ENCODE data around the gene CCSER1. TPM values are rescaled to one million over a fixed set of nuclear protein-coding genes. Genes with fewer than 3 reads are reported as not detected.

CCSER1 gene
- total and polyA plus RNA-seq, 2 of the 8 experiments (the other 6 are each of a cell fraction or from before 2014, with no cell fraction given) = 0.26 to 0.84 TPM

DNA sequence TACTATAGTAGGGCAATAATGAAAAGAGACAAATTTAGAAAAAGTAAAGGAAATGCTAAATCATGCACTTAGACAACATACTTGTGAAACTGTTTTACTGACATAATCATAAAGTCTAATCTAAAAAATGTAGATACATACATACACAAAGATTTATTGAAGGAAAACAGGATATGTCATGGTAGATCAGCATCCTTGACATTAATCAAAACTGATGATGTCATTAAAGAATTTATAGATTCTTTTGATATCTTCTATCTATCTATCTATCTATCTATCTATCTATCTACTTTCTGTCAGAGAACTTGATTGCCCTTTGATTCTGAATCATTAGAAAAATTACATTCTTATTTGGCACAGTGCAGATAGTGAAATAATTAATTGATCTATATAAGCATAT is 311.3 kb downstream of the CCSER1 start:
- H3K18ac ChIP-seq (ENCODE audit: extremely low read depth, low read length) = no peak overlapping the region
- no peak overlapping the region for H3K4me3 ChIP-seq (ENCODE audit: extremely low read depth in 1 of 4, insufficient read depth in 2 of 4, low read depth in 3 of 4, low read length in 4 of 4)
- H2AFZ ChIP-seq (ENCODE audit: low read length) = no peak overlapping the region
- no peak overlapping the region for H3K56ac ChIP-seq (replicated peaks; ENCODE audit: insufficient read length, low read depth, low read length)
- no peaks in the 10 kb centered on the region for H3K79me1 ChIP-seq (ENCODE audit: low read depth, low read length)
- H4K91ac ChIP-seq (replicated peaks; ENCODE audit: insufficient read length, low read length) = no peak overlapping the region
- no peak overlapping the region for H3K4ac ChIP-seq (replicated peaks; ENCODE audit: insufficient read length, low read depth, low read length)
- no peaks in the 10 kb centered on the region for H3K9me3 ChIP-seq (ENCODE audit: insufficient read depth in 2 of 2, low read depth in 1 of 2, low read length in 1 of 2)
- H4K8ac ChIP-seq (ENCODE audit: extremely low read depth, insufficient read depth, low read length) = no peak overlapping the region
- POLR2A ChIA-PET (ENCODE audit: partially characterized antibody) = no interaction called here
- H3K9ac ChIP-seq (replicated peaks in 1 of 4; ENCODE audit: extremely low read depth in 1 of 4, low read depth in 3 of 4, low read length in 3 of 4) = no peak overlapping the region
- CTCF ChIA-PET (ENCODE audit: partially characterized antibody) = no interaction called here
- no peak overlapping the region for H2BK20ac ChIP-seq (ENCODE audit: low read length)
- H3K27me3 ChIP-seq (replicated peaks in 1 of 4; ENCODE audit: control insufficient read depth in 3 of 4, extremely low read depth in 1 of 4, insufficient read depth in 3 of 4, low read length in 3 of 4) = no peaks in the 10 kb centered on the region
- H3K23me2 ChIP-seq (ENCODE audit: low read depth, low read length) = no peaks in the 10 kb centered on the region
- DNase-seq (ENCODE audit: low read depth in 1 of 2, low spot score in 2 of 2) = no peak
- H2BK120ac ChIP-seq (replicated peaks; ENCODE audit: low read depth, low read length) = no peak overlapping the region
- H4K20me1 ChIP-seq (replicated peaks in 1 of 2; ENCODE audit: control insufficient read depth in 1 of 2, insufficient read depth in 2 of 2, low read length in 2 of 2) = no peaks in the 10 kb centered on the region
- no peak overlapping the region for H3K14ac ChIP-seq (ENCODE audit: insufficient read length)
- H3K27ac ChIP-seq (ENCODE audit: low read depth, low read length) = no peak overlapping the region
- H2BK15ac ChIP-seq (ENCODE audit: low read length) = no peak overlapping the region
- no peaks in the 10 kb centered on the region for H3K36me3 ChIP-seq (ENCODE audit: control insufficient read depth in 2 of 4, insufficient read depth in 4 of 4, low read length in 3 of 4)
- H2BK5ac ChIP-seq (ENCODE audit: low read depth, low read length) = no peak overlapping the region
- H3K4me1 ChIP-seq (replicated peaks in 1 of 4; ENCODE audit: control insufficient read depth in 3 of 4, insufficient read depth in 4 of 4, low read length in 3 of 4) = no peaks in the 10 kb centered on the region
- H3K79me2 ChIP-seq (ENCODE audit: control insufficient read depth in 1 of 2, insufficient read depth in 2 of 2, low read length in 2 of 2) = no peaks in the 10 kb centered on the region
- H2BK12ac ChIP-seq (ENCODE audit: low read depth, low read length) = no peak overlapping the region
- no peak overlapping the region for H3K4me2 ChIP-seq (ENCODE audit: insufficient read depth in 1 of 2, low read depth in 2 of 2, low read length in 2 of 2)
- H2AK5ac ChIP-seq (ENCODE audit: low read depth, low read length) = no peak overlapping the region
- H4K5ac ChIP-seq (ENCODE audit: insufficient read length, low read depth, low read length) = no peak overlapping the region
- no peak overlapping the region for H3K23ac ChIP-seq (ENCODE audit: insufficient read length)
- no peak for FAIRE-seq
- TF ChIP-seq CTBP2 (IDR thresholded peaks at IDR 0.05; ENCODE audit: borderline replicate concordance, insufficient read depth, insufficient read length, low read length) (no peak), TBP (IDR thresholded peaks at IDR 0.05; ENCODE audit: low read depth, low read length) (no peak), SIRT6 (IDR thresholded peaks at IDR 0.05; ENCODE audit: low read length) (no peak), BCL11A (IDR thresholded peaks at IDR 0.05; ENCODE audit: low read depth in 2 of 2, low read length in 2 of 2) (no peak), SP4 (IDR thresholded peaks at IDR 0.05; ENCODE audit: low read length) (no peak), MAX (IDR thresholded peaks at IDR 0.05) (no peak), RFX5 (IDR thresholded peaks at IDR 0.05; ENCODE audit: borderline replicate concordance, low read depth, low read length) (no peak), ASH2L (IDR thresholded peaks at IDR 0.05; ENCODE audit: low read length) (no peak), CEBPB (IDR thresholded peaks at IDR 0.05; ENCODE audit: low read depth, low read length) (no peak), RNF2 (IDR thresholded peaks at IDR 0.05; ENCODE audit: borderline replicate concordance, low read depth, low read length, missing control alignments, poor library complexity, severe bottlenecking) (no peak), SRF (IDR thresholded peaks at IDR 0.05; ENCODE audit: low read depth, low read length) (no peak), SAP30 (IDR thresholded peaks at IDR 0.05; ENCODE audit: insufficient read depth, insufficient replicate concordance, low read length) (no peak), SP2 (IDR thresholded peaks at IDR 0.05; ENCODE audit: low read length) (no peak), POLR2AphosphoS5 (IDR thresholded peaks at IDR 0.05; ENCODE audit: low read depth, low read length) (no peak)
- TF ChIP-seq, protein P1, sequence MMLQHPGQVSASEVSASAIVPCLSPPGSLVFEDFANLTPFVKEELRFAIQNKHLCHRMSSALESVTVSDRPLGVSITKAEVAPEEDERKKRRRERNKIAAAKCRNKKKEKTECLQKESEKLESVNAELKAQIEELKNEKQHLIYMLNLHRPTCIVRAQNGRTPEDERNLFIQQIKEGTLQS (IDR thresholded peaks at IDR 0.05; ENCODE audit: insufficient read depth, low read depth, low read length) = no peak
